PC-3 (cell line): Measurements from ENCODE around the gene GRAMD2A. TPM values are rescaled to one million over a fixed set of nuclear protein-coding genes. Genes with fewer than 3 reads are reported as not detected.

Source experiments
- ATAC-seq: fragments of 200-7000 bp; cut with Tn5 transposase; 2 replicates; pipeline ENCODE4 v1.9.1; 2020; ENCODE audit warnings: mild to moderate bottlenecking, moderate library complexity
- BruUV-seq: library from RNA; stranded (reverse); fragments of 400-500 nt; replicated peaks from 2 replicates; lab custom pipeline; 2021; lab: Mats Ljungman, UMichigan
- CTCF ChIA-PET: fragments of 300-600 bp; sonication (Branson Sonifier 250); formaldehyde crosslinking; loops from one replicate; lab custom pipeline; 2022; ENCODE audit warnings: antibody characterized with exemption; lab: Charles Lee
- POLR2A ChIA-PET: fragments of 300-600 bp; sonication (Branson Sonifier 250); formaldehyde crosslinking; loops from one replicate; lab custom pipeline; 2022; ENCODE audit warnings: antibody characterized with exemption; ENCODE audit not compliant: unreplicated experiment; lab: Charles Lee
- DNase-seq: peaks from one replicate; pipeline ENCODE4 v3.0.0-alpha.2; 2015
- H2AFZ ChIP-seq: fragments of 300-600 bp; sonication (generic); 2 replicates; pipeline ENCODE4 v1.6.0; 2016; ENCODE audit warnings: antibody characterized with exemption, low read length
- H3F3A ChIP-seq: fragments of 300-600 bp; sonication (generic); one replicate; pipeline ENCODE4 v1.6.0; 2017; ENCODE audit warnings: antibody characterized with exemption, low read length, control low read depth, mild to moderate bottlenecking; ENCODE audit not compliant: unreplicated experiment
- H3K27ac ChIP-seq: fragments of 300-600 bp; sonication (generic); 2 replicates; pipeline ENCODE4 v1.5.1; 2016; ENCODE audit warnings: mild to moderate bottlenecking, low read length
- H3K27me3 ChIP-seq: fragments of 300-600 bp; sonication (generic); 2 replicates; pipeline ENCODE4 v1.6.1; 2016; ENCODE audit warnings: low read length, mixed read lengths
- H3K36me3 ChIP-seq: fragments of 300-600 bp; sonication (generic); 2 replicates; pipeline ENCODE4 v1.6.1; 2016; ENCODE audit warnings: low read depth, mixed run types, low read length, mixed read lengths
- H3K4me1 ChIP-seq: fragments of 300-600 bp; sonication (generic); 2 replicates; pipeline ENCODE4 v1.5.1; 2016; ENCODE audit warnings: low read length; ENCODE audit not compliant: insufficient read depth
- H3K4me2 ChIP-seq: fragments of 300-600 bp; sonication (generic); 2 replicates; pipeline ENCODE4 v1.6.0; 2016; ENCODE audit warnings: low read length
- H3K4me3 ChIP-seq: fragments of 300-600 bp; sonication (generic); 2 replicates; pipeline ENCODE4 v1.5.1; 2016; ENCODE audit warnings: mild to moderate bottlenecking, low read length, mixed read lengths
- H3K79me2 ChIP-seq: fragments of 300-600 bp; sonication (generic); 2 replicates; pipeline ENCODE4 v1.6.1; 2017; ENCODE audit warnings: low read length, mixed read lengths
- H3K9ac ChIP-seq: fragments of 300-600 bp; sonication (generic); 2 replicates; pipeline ENCODE4 v1.6.0; 2016; ENCODE audit warnings: mild to moderate bottlenecking, low read length
- H3K9me2 ChIP-seq: fragments of 300-600 bp; sonication (generic); replicated peaks from 2 replicates; pipeline ENCODE4 v1.6.1; 2016; ENCODE audit warnings: mixed run types, low read length, mixed read lengths
- H3K9me3 ChIP-seq: fragments of 300-600 bp; sonication (generic); 2 replicates; pipeline ENCODE4 v1.6.1; 2016; ENCODE audit warnings: low read length, mixed read lengths
- H4K20me1 ChIP-seq: fragments of 300-600 bp; sonication (generic); 2 replicates; pipeline ENCODE4 v1.6.1; 2016; ENCODE audit warnings: low read length, mixed read lengths
- CTCF ChIP-seq: fragments of 300-600 bp; sonication (generic); conservative IDR thresholded peaks from 2 replicates; pipeline ENCODE4 v1.5.1; 2017; ENCODE audit warnings: antibody characterized with exemption, low read depth, mild to moderate bottlenecking, low read length
- EZH2 ChIP-seq: fragments of 300-600 bp; sonication (generic); IDR thresholded peaks from one replicate; pipeline ENCODE4 v1.6.1; 2017; ENCODE audit warnings: antibody characterized with exemption, mild to moderate bottlenecking, low read length; ENCODE audit not compliant: unreplicated experiment
- EZH2phosphoT487 ChIP-seq: fragments of 300-600 bp; sonication (generic); IDR thresholded peaks from 2 replicates; pipeline ENCODE4 v1.6.1; 2018; ENCODE audit warnings: mild to moderate bottlenecking, antibody characterized with exemption, low read length, borderline replicate concordance
- intact Hi-C: fragments of 100-400 bp; cut with micrococcal nuclease; formaldehyde crosslinking; loops from 2 replicates; pipeline ENCODE4 v1.9.0; 2023
- total RNA-seq: library from RNA; depleted of rRNA; stranded (reverse); fragments of >200 nt; gene quantifications from 2 replicates; pipeline ENCODE4 v1.2.3, GENCODE V29; 2014

The GRAMD2A gene
- total RNA-seq, 1 experiment from 2014 or later = 0.07 TPM

- POLR2A ChIA-PET = no interaction called here
- Histone ChIP-seq H3K4me3 (peak within 1 kb of the TSS; percentile 93), H3K27ac (peak within 1 kb of the TSS; percentile 86), H3K9me3 (no peaks in the 10 kb centered on the region), H3F3A (peaks cover 12% of the 10 kb centered on the region), H3K36me3 (peaks cover 9% of the 10 kb centered on the region; the same call in 1 of the 2 replicates), H4K20me1 (peaks cover 23% of the 10 kb centered on the region; the same call in 1 of the 2 replicates), H3K4me1 (peaks cover 17% of the 10 kb centered on the region), H3K79me2 (peaks cover 62% of the 10 kb centered on the region), H3K9ac (peak within 1 kb of the TSS; percentile 95), H3K9me2 (no peaks in the 10 kb centered on the region), H3K27me3 (no peaks in the 10 kb centered on the region), H3K4me2 (peak within 1 kb of the TSS; percentile 90), H2AFZ (peak within 1 kb of the TSS; percentile 70)
- intact Hi-C loops = no loop called here
- peak; percentile 57 for ATAC-seq
- BruUV-seq = no TSS peak
- TF ChIP-seq EZH2 = no peak
- no peak for TF ChIP-seq EZH2phosphoT487
- TF ChIP-seq CTCF = no peak
- DNase-seq = peak; percentile 97
- CTCF ChIA-PET = no interaction called here
These were observed 33.7 kb upstream of the GRAMD2A start, which contains the start of gene PKM for GRCh38 chr15:72231066-72231832. TSS of gene PKM (minus strand) at chr15:72231190. CDS start at chr15:72219097, 12,093 bp downstream.

- H3K4me1 ChIP-seq = peaks cover 23% of the 10 kb centered on the region
- peak; percentile 14 for ATAC-seq
- H3K9ac ChIP-seq = peak overlapping the region; percentile 95
- H3K79me2 ChIP-seq = peaks cover 69% of the 10 kb centered on the region
- H4K20me1 ChIP-seq = peaks cover 31% of the 10 kb centered on the region
- H2AFZ ChIP-seq = no peak overlapping the region
- POLR2A ChIA-PET = interaction anchor here (0.6 kb wide), 1 partner anchor 454 kb away, joined by 4 read pairs; no protein-coding TSS in a partner anchor
- H3K36me3 ChIP-seq = peaks cover 16% of the 10 kb centered on the region
- no peaks in the 10 kb centered on the region for H3K9me3 ChIP-seq
- no peaks in the 10 kb centered on the region for H3K27me3 ChIP-seq
- H3F3A ChIP-seq = peaks cover 12% of the 10 kb centered on the region
- peak overlapping the region; percentile 86 for H3K27ac ChIP-seq
- no TSS peak for BruUV-seq
- H3K4me2 ChIP-seq = peak overlapping the region; percentile 89
- H3K9me2 ChIP-seq = no peaks in the 10 kb centered on the region
- peak overlapping the region; percentile 93 for H3K4me3 ChIP-seq
- peak; percentile 72 for DNase-seq
- TF ChIP-seq CTCF (no peak), EZH2phosphoT487 (no peak), EZH2 (no peak)
- intact Hi-C loops = no loop called here
- CTCF ChIA-PET = no interaction called here
These were observed 32.8 kb upstream of the GRAMD2A start for GRCh38 chr15:72230197-72231065.
